HG03520 (cell line): ENCODE measurements around the gene MYOM3.

ENCODE experiments used
- ATAC-seq: cut with Tn5 transposase; IDR thresholded peaks from one replicate; pipeline ENCODE4 v1.9.1; 2021; ENCODE audit warnings: mild to moderate bottlenecking, moderate library complexity; ENCODE audit not compliant: unreplicated experiment

MYOM3 gene

DNA sequence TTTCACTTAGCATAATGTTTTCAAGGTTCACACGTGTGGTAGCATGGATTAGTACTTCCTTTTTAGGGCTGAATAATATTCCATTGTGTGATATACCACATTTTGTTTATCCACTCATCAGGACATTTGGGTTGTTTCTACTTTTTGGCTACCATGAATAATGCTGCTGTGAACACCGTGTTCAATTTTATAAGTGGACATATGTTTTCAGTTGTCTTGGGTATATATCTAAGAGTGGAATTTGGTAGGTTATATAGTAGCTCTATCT lies 27.2 kb upstream of the MYOM3 start:
- no peak for ATAC-seq

DNA sequence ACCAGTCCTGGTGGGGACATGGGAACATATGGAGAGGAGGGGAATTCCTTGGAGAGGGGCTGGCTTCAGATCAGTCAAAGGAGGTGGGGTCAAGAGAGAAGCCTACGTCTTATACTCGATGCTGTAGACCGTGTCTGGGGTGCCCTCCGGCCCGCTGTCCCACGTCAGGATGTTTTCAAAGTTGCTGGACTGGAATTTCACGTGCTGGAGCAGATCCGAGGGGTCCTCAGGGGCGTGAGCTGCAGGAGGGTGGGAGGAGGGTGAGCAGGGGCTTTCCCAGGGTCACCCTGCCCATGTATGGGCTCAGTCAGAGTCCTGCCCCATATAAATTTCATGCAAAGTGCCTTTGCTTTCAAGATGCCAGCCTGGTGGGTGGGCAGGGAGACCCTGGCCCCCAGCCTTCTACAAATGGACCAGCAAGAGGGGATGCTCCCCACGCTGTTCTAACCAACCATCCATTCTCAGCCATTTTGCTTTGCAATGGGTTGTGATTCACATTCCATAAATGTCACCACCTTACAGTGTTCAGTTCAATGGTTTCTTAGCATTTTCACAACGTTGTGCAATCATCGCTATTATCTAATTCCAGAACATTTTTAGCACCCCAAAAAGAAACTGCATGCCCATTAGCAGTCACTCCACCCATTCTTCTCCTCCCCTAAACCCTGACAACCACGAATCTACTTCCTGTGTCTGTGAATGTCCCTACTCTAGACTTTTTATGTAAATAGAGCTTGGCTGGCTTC lies 26.7 kb upstream of the MYOM3 start:
- ATAC-seq: no peak

DNA sequence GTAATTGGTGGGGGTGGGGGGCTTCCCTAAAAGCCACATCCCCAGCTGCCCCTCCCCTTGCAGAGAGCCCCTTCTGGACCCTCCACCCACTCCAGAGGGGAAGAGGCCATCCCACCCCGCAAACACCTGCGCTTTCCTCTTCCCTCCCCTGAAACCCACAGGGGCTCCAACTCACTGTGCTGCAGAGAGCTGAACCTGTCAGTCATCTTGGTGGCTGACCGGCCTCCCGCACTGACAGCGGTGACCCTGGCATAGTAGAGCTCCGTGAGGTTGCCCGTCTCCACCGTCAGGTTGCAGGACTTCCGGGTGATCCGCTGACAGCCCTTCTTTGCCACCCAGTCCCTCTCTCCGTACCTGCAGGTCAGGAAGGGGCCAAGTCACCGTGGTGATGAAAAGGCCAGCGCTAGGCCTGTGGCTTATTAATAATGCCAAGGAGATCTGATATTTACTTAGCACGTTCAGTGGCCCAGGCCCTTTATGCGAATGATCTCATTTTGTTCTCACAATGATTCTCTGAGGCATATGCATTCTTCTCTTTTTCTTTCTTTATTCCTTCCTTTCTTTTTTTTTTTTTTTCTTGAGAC lies 25.1 kb upstream of the MYOM3 start:
- ATAC-seq: no peak

DNA sequence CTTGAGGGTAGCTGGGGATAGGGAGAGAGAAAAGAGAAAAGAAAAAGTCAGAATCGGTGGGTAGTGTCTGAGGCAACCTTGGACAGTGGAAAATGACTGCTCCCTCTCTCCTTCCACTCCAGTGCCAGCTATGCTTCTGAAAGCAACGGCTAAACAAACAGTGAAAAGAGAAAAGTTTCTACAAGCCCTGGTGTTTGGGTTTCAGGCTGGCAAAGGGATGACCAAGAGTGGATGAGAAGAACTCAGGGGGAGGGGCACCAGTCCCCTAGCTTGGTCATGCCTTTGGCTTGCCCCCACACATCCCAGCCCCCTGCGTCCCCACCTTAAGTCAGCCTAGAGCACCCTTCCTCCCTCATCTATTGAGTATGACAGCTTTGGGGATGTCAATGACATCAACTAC lies 22.4 kb upstream of the MYOM3 start:
- ATAC-seq: no peak

DNA sequence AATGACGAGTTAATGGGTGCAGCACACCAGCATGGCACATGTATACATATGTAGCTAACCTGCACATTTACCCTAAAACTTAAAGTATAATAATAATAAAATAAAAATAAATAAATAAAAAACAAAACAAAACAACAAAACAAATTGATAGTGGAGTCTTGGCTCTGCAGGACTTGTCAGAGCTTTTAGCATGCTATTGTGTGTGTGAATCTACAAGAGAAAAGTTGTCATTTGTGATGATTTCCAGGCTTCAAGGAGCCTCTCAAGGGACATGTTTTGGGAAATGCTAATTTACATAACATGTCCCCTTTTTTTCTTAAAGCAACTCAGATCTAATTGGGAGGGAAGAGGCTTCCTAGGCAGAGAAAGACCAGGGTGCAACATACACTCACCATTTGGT lies 21.9 kb upstream of the MYOM3 start:
- ATAC-seq: no peak

DNA sequence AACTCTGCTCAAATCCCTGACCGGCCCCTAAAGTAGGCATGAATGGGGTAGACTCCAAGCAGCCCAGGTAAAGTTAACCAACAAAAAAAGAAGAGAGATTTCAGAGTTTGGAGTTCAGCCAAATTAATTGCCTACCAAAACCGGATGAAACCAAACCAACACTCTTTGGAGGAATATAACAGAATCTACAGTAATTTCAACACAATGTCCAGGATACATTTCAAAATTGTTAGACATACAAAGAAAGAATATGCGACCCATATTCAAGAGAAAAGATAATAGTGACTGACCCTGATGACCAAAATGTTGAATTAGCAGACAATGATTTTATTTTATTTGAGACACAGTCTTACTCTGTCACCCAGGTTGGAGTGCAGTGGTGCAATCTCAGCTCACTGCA lies 18.4 kb upstream of the MYOM3 start:
- no peak for ATAC-seq

DNA sequence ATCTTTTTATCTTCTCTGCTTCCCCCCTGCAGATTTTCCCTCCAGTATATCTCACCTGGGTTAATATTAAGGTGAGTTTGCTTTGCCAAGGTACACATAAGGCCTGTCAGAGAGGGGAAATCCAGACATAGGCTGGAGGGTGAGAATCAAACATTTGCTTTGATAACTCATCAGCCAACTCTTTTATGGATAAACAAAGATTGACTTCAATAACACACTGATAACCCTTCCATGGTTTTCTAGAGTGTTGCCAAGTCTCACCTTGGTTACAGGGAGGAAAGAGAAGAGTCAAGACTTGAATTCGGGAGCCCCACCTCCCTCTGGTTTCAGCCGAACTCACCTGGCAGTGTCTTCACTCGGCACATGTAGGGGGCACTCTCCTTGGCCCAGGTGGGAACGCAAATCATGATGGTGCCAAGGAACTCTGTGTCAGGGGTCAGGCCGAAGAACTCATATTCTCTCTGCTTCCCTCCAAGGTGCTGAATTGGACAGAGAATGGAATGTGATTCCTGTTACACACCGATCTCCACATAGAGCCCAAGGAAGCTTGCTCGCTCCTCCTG lies 15.9 kb upstream of the MYOM3 start:
- no peak for ATAC-seq

DNA sequence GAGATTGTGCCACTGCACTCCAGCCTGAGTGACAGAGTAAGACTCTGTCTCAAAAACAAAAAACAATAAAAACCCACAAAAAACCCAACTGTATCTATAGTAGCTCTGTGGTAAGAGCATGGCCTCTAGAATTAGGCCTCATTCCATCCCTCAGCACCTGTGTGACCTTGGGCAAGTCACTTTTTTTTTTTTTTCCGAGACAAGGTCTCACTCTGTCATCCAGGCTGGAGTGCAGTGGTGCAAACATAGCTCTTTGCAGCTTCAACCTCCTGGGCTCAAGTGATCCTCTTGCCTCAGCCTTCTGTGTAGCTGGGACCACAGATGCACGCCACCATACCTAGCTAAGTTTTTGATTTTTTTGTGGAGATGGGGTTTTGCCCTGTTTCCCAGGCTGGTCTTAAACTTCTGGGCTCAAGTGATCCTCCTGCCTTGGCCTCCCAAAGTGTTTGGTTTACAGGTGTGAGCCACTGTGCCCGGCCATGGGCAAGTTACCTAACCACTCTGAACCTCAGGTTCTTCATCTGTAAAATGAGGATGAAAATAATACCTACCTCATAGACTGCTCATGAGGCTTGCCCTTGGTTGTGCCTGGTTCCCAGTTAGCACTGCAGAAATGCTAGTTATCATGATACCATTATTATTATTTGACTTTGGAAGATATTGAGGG lies 15.3 kb upstream of the MYOM3 start:
- no peak for ATAC-seq

DNA sequence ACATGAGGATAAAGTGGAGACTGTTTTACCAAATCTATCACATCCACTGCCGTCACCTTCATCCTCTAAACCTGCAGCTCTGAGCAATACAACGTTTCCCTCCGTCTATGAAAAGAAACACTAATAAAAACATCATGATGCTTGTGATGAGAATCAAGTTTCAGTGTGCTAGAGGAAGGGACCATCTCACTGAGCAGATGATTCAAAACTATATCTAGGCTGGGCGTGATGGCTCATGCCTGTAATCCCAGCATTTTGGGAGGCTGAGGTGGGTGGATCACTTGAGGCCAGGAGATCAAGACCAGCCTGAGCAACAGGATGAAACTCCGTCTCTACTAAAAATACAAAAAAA lies 14.7 kb upstream of the MYOM3 start:
- ATAC-seq: no peak

DNA sequence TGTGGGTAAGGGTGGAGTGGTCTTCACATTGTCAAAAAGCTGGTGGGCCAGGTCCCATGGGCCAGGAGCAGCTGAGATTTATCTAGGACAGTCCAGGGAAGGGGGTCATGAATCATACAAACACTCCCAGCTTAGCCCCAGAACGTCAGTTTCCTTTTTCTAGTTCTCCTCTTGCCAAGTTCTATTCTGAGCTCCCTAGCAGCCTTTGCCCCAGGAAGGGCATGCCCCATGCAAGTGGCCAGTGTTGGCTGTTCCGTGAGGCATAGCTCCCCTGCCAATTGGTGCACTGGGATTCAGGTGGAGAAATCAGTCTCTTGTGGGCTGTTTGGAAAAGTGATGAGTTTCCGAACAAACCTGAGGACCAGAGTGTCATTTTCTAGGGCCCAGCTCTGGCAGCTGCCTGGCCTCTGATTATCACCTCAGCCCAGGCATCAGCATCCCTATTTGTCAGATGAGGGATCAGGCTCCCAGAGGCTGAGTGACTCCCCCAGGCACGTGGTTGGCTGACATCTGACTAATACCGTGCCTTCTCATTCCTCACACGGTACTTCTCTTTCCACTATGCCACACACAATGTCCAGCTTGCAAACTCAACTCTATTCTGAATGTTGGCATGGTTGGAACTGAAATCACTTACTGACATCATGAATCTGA lies 14.2 kb upstream of the MYOM3 start:
- no peak for ATAC-seq

DNA sequence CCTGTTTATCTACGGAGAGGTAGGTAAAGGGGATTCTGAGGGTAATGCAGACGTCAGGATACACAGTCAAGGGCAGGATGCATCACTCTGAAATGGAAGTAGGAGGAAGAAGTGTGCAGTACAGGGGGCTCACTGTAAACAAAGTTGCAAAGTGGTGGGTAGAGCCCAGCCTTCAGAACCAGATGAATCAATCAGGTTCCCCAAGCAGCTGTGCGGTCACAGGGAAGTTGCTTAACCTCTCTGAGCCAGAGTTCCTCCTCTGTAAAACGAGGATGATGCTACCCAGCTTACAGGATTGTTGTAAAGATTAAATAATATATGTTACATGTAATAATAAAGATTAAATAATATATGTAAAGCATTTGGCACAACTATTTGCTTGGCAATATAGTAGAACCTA lies 13.5 kb upstream of the MYOM3 start:
- no peak for ATAC-seq

DNA sequence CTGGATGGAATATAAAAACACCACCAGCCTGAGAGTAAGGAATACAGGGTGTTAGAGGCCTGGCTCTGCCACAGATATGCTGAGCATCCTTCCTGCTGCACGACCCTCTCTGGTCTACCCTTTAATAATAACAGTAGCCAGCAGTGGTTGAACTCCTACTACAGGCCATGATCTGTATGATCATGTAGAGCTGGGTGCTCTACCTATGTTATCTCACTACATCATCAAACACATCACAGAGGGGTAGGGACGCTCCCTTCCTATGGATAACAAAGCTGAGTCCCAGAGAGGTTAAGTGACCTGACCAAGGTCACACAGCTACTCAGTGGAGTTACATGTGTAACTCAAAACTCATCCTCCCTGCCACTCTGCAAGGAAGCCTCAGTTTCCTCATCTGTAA lies 13.0 kb upstream of the MYOM3 start:
- no peak for ATAC-seq

DNA sequence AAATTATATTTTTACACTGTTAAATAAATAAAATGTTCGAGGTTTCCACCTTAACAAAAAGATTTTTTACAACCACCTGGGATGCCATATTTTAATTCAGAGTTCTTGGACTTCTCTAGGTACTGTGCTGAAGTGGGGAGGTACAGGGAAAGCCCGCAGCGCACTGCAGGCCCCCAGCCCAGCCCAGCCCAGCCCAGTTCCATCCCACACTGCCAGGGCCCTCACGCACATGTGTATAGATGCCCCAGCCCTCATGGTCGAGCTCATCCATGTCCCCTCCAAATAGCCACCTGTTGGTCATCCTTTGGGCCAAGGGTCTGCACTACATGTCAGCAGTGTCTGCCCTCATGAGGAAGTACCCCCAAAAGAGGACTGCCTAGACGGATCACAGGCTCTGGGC lies 11.7 kb upstream of the MYOM3 start:
- no peak for ATAC-seq

DNA sequence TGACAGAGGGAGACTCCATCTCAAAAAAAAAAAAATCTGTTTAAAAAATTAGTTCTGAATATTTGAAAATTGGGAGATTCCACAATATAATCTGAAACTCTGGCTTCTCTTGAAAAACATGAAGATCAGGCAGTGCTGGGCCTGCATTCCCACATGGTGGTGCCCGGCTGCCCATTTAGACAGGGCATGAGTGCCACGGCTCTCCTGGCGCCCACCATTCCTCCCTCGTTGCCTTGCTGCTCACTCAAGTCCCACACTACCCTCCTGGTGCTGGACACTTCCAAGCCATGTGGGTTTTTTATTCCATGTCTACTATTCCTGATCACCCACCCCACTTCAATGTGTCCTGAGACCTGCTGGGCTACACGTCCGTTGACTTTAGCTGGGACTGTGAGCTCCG lies 10.8 kb upstream of the MYOM3 start:
- no peak for ATAC-seq

DNA sequence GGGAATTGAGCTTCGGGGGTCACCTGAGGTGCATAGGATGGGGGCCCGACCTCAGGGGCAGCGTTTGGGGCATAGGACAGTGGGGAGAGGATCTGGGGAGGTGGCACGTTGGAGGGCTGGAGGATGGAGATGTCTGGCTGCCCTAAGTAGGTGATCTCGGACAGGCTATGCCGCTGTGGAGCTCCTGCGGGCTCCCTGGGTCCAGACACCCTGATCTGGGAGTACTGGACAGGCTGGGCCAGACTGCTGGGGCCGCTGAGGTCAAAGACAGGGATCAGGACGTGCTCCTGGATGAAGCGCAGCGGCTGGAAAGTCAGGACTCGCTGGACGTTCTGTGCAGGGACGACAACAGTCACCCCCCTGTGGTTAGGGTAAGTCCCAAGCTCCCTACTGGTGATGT lies 9.5 kb upstream of the MYOM3 start:
- ATAC-seq: no peak

DNA sequence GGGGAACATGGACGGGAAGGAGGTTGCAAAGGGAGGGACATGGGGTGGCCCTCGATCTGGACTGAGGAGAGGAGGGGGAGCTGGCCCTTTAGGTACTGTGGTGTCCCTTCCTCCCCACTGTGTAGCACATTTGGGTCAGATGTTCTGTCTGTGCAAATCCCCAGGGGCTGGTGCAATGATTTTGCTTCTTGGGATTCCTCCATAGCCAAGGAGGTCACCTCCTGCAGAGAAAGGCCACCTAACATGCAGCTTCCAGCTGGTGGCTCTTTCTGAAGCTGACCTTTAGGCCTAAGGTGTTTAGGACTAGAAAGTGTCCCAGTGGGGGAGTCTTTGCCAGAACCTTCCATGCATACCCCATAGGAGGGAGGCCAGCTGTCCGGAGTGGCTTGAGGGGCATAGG lies 9.0 kb upstream of the MYOM3 start:
- no peak for ATAC-seq

DNA sequence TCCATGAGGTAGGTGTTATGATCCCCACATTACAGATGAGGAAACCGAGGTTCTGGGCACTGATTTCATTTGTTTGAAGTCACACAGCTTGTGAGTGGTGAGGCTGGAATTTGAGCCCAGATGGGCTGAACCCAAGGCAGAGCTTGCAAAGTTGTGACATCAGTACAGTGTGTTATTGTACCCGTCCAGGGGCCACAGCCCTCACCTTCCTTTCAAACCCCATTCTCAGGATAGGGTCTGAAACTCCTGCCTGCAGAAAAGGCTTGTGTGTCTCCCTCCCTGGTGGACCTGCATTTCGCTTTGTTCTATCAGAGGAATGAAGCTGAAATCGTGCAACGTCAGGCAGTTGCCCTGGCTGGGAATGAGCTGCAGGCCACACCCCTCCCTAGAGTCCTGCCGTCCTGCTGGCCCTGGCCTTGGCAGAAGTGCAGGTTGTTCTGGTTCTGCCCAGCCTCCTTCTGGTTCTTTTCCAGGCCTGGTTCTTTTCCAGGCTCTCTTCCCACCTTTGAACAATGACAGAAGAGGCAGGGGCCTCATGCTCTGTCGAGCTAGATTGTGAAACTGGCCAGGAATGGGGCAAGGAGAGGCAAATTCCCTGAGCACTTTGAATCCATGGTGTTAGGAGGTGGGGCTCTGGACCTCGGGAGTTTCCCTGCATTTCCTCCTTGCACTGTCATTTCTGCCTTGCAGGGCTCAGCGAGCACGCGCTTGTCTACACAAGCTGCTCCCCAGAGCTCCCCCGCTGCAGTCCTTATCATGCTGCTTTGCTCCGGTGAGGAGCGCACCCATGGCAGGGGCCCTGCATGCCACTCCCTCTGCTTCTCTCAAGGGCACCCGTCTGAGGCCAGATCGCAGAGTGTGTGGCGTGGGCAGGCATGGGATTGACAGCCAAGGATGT lies 8.2 kb upstream of the MYOM3 start:
- no peak for ATAC-seq

DNA sequence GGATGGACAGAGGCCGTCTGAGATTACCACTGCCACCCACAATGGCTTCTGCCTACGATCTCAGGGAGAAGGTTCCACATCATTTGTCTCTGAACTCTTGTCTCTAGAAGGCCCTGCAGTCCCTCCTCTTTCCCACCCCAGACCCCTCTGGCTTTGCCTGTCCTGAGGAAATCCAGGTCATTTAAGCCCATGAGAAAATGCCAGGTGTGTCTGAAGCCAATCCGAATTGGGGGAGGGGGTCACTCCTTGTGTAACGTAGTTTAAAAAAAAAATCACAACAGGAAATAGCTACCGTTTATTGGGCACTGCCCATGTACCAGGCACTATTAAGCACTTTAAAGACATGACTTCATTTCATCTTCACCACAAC lies 7.5 kb upstream of the MYOM3 start:
- no peak for ATAC-seq

DNA sequence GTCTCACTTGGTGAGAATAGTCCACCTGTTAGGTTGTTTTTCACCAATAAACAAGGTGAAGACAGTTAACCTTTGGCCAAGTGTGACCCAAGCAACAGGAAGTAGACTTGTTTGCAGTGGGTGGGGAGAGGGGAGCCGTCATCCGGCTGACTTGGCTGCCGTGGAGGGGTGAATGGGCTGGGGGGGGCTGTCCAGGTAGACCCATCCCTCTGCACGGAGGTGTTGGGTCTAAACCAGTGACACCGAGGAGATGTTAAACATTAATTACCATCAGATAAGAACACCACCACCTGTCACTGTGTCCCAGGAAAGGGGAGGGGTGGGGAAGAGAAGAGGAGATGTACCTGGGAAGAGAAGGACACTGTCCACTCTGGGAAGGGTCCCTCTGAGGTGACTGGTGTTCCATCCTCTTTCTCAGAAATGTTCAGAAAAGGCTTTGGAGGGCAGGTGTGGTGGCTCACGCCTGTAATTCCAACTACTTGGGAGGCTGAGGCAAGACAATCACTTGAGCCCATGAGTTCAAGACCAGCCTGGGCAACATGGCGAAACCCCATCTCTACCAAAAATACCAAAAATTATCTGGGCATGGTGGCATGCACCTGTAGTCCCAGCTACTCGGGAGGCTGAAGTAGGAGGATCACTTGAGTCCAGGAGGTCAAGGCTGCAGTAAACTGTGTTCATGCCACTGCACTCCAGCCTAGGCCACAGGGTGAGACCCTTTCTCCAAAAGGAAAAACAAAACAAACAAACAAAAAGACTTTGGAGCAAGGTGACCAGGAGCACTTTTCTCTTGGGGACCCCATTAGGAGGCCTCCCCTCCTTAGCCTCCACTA lies 6.7 kb upstream of the MYOM3 start:
- ATAC-seq: no peak

DNA sequence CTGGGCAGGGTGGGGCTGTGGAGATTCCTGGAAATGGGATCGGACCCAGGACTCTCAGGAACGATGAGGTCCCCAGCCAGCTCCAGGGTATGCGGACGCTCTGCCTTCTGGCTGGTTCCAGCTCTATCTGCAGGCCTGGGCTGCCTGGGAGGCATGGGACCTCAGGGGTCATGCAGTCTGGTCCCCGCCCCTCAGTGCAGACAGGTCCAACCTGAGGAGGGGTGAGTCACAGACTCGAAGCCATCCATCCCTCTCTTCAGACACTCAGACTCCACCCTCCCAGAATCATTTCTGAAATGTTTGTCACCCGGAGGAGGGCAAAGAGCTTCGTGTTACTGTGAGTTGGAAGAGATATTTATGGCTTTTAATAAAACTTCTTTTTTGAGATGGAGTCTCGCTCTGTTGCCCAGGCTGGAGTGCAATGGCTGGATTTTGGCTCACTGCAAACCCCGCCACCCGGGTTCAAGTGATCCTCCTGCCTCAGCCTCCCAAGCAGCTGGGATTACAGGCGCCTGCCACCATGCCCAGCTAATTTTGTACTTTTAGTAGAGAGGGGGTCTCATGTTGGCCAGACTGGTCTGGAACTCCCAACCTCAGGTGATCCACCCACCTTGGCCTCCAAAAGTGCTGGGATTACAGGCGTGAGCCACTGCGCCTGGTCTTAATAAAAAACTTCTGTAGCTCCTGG lies 5.9 kb upstream of the MYOM3 start:
- no peak for ATAC-seq
